PFSK-1 (cell line): ENCODE results near the gene NBEAL2.

ENCODE experiments used
- FOXP2 ChIP-seq: optimal IDR thresholded peaks from 2 replicates; pipeline ENCODE3; 2011; ENCODE audit warnings: borderline replicate concordance, control low read depth, inconsistent platforms; ENCODE audit not compliant: insufficient read depth; ENCODE audit errors: extremely low read length, extremely low read depth
- POLR2AphosphoS5 ChIP-seq: IDR thresholded peaks from 2 replicates; pipeline ENCODE4 v1.6.1; 2012; ENCODE audit warnings: low read depth, mild to moderate bottlenecking, control low read depth, low read length, moderate library complexity
- REST ChIP-seq, 2 experiments: IDR thresholded peaks; 2 replicates each; pipeline versions ENCODE4 v1.6.1 to v1.8.0; 2011 to 2012; ENCODE audit warnings: low read depth in 2 of 2, low read length in 2 of 2, control low read depth in 1 of 2, inconsistent platforms in 1 of 2, mild to moderate bottlenecking in 1 of 2, moderate library complexity in 1 of 2; ENCODE audit not compliant: insufficient read depth in 1 of 2
- TAF1 ChIP-seq: IDR thresholded peaks from 2 replicates; pipeline ENCODE4 v1.6.1; 2012; ENCODE audit warnings: low read length, control low read depth, borderline replicate concordance; ENCODE audit not compliant: insufficient read depth

- TF ChIP-seq REST (IDR thresholded peaks at IDR 0.05; ENCODE audit: insufficient read depth in 1 of 2, low read depth in 2 of 2, low read length in 2 of 2) (no peak), TAF1 (no peak), FOXP2 (no peak), POLR2AphosphoS5 (no peak)
These were observed 43.4 kb upstream of the NBEAL2 start for GRCh38 chr3:46935989-46936558.
